Activated naive CD4-positive, alpha-beta T cell treated with anti-CD3 and anti-CD28 coated beads, Interleukin-2, amount 50 U/mL, for 72 hours (primary cell): ENCODE data around the gene DPP6. TPM values are rescaled to one million over a fixed set of nuclear protein-coding genes. Genes with fewer than 3 reads are reported as not detected.

Experiments
- ATAC-seq, 2 donors: fragments of 150-1000 bp; cut with Tn5 transposase; 2 replicates each; pipeline ENCODE4 v1.10.0; 2021; ENCODE audit warnings: mild to moderate bottlenecking in 2 of 2, moderate library complexity in 2 of 2
- DNase-seq, 2 donors: peaks; one replicate each; pipeline ENCODE4 v3.0.0; 2021 to 2022; ENCODE audit warnings: low spot score in 2 of 2
- H3K27ac Mint-ChIP-seq, 2 donors: one replicate each; pipeline ENCODE4 v1.8.0; 2022; ENCODE audit warnings: mild to moderate bottlenecking in 2 of 2, mixed read lengths in 2 of 2
- H3K36me3 Mint-ChIP-seq, 2 donors: one replicate each; pipeline ENCODE4 v1.8.0; 2022; ENCODE audit warnings: mixed read lengths in 2 of 2
- H3K9me3 Mint-ChIP-seq, 2 donors: one replicate each; pipeline ENCODE4 v1.8.0; 2022; ENCODE audit warnings: mixed read lengths in 2 of 2
- total RNA-seq, 2 donors: library from RNA; stranded (reverse); gene quantifications; one replicate each; pipeline ENCODE4 v1.2.3, GENCODE V29; 2022

DPP6 gene
- total RNA-seq, 2 donors from 2014 or later = not detected

DNA sequence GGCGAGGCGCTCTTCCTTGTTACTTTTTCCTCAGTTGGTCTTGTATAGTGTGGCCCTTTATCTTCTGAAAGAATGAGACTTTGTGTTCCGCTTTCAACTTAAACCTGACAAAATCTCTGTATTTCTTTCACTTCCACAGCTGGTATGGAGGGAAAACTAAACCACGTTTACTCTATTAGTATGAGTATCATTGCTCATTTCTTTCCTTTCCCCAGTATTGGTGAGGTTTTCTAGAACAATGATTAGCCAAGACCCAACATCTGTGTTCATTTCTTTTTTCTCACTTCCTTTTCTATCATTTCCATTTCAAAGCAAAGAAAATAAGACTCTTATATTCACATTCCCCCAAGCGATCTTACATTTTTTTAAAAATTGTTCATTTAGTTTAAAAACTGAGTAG, 785.4 kb downstream of the DPP6 start:
- ATAC-seq = no peak
- no peak for DNase-seq
- H3K9me3 Mint-ChIP-seq = no peaks in the 10 kb centered on the region
- peaks cover 0 to 5% of the 10 kb centered on the region in 2 donors for H3K36me3 Mint-ChIP-seq
- no peak overlapping the region for H3K27ac Mint-ChIP-seq

GRCh38 chr7:154840086-154840485, 787.9 kb downstream of the DPP6 start:
- ATAC-seq (no peak), DNase-seq (no peak)
- Mint-ChIP-seq H3K27ac (no peak overlapping the region), H3K9me3 (no peaks in the 10 kb centered on the region), H3K36me3 (peaks cover 0 to 5% of the 10 kb centered on the region in 2 donors)

- peaks cover 0 to 5% of the 10 kb centered on the region in 2 donors for H3K36me3 Mint-ChIP-seq
- H3K27ac Mint-ChIP-seq = no peak overlapping the region
- ATAC-seq (no peak), DNase-seq (no peak)
- no peaks in the 10 kb centered on the region for H3K9me3 Mint-ChIP-seq
These were observed 789.6 kb downstream of the DPP6 start for GRCh38 chr7:154841731-154842331.

DNA sequence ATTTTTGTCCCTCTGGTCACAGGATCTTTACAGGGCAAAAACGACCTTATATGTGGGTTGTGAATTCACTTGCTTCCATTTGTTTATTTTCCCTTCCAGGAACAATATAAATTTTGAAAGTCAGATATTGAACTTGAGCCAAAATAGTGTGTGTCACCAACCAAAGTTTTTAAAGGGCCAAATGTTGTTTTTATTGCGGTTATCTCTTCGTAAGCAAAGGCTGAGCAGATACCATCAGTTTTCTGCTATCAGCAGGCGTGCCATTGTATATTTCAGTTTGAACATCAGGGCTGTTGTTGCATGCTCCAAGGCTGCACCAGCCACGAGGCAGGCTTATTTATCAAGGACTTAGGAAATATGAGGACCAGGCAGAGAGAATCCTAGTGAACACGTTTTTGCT, 790.4 kb downstream of the DPP6 start:
- Mint-ChIP-seq H3K36me3 (peaks cover 0 to 5% of the 10 kb centered on the region in 2 donors), H3K9me3 (no peaks in the 10 kb centered on the region), H3K27ac (no peak overlapping the region)
- ATAC-seq (no peak), DNase-seq (no peak)

DNA sequence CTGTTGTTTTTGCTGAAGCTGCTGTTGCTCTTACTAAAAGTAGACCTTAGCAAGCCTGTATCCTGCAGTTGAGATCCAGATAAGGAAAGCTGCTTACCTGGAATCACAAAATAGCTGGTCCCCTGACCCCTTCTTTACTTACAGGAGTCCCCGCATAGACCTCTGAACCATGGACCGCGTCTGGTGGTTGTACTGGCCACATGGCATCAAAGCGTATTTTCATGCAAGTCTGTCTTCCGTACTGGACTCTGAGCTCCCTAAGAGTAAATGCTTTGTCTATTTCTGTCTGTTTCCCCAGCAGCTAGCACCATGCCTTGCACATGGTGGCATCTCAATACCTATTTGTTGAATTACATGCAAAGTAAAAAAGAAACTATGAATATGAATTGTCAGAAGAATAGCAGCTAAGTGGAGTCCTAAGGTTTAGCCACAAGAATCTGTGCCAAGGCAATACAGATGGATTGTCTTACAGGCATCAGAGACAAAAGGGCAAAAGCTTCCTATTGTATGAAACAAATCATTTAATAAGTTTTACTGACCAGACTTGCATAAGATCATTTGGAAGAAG, 791.6 kb downstream of the DPP6 start:
- H3K36me3 Mint-ChIP-seq = peaks cover 0 to 5% of the 10 kb centered on the region in 2 donors
- no peaks in the 10 kb centered on the region for H3K9me3 Mint-ChIP-seq
- H3K27ac Mint-ChIP-seq = no peak overlapping the region
- no peak for ATAC-seq
- DNase-seq = no peak

GRCh38 chr7:154844499-154844898, 792.3 kb downstream of the DPP6 start:
- no peak overlapping the region for H3K27ac Mint-ChIP-seq

DNA sequence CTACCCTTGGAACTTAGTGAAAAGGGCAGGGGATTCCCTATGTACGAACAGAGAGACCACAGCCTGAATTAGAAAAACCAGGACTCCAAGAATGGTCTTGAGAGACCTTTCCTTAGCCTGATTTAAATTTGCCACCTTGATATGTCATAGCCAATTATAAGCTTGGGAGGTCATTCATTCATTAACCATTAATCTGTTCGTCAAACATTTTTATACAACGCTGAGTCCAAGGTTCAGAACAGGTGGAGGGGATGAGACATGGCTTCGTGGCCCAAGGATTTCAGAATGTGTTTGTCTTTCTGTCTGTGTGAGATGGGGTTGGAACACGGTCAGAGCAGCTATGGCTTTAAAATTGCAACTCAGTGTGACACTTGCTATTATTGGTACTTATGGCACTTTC, 792.8 kb downstream of the DPP6 start:
- no peaks in the 10 kb centered on the region for H3K36me3 Mint-ChIP-seq
- no peak for ATAC-seq

More at GRCh38 chr7:154844499-154844898, 792.3 kb downstream of the DPP6 start:
- Mint-ChIP-seq H3K36me3 (peaks cover 0 to under 1% of the 10 kb centered on the region in 2 donors), H3K9me3 (no peaks in the 10 kb centered on the region)
- DNase-seq (no peak), ATAC-seq (no peak)

DNA sequence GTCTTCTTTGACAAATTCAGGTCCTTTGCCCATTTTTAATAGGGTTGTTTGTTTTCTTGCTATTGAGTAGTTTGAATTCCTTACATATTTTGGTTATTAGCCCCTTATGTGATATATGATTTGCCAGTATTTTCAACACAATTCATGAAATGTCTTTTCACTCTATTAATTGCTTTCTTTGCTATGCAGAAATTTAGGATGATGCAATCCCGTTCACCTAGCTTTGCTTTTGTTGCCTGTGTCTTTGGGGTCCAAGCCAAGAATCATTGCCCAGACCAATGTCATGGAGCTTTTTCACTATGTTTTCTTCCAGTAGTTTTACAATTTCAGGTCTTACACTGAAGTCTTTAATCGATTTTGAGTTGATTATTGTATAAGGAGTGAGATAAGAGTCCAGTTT, 796.3 kb downstream of the DPP6 start:
- H3K9me3 Mint-ChIP-seq = peaks cover 0 to 3% of the 10 kb centered on the region in 2 donors
- ATAC-seq (no peak), DNase-seq (no peak)
- H3K27ac Mint-ChIP-seq = no peak overlapping the region
- no peaks in the 10 kb centered on the region for H3K36me3 Mint-ChIP-seq

More for the DNA sequence above, 792.8 kb downstream of the DPP6 start:
- H3K9me3 Mint-ChIP-seq = no peaks in the 10 kb centered on the region
- H3K27ac Mint-ChIP-seq = no peak overlapping the region
- no peak for DNase-seq

- Mint-ChIP-seq H3K9me3 (peaks cover 0 to 3% of the 10 kb centered on the region in 2 donors), H3K27ac (no peak overlapping the region), H3K36me3 (no peaks in the 10 kb centered on the region)
- no peak for DNase-seq
- no peak for ATAC-seq
These were observed 800.0 kb downstream of the DPP6 start for GRCh38 chr7:154852205-154852604.

GRCh38 chr7:154853063-154853726, 801.0 kb downstream of the DPP6 start:
- Mint-ChIP-seq H3K36me3 (no peaks in the 10 kb centered on the region), H3K27ac (no peak overlapping the region), H3K9me3 (peaks cover 0 to 3% of the 10 kb centered on the region in 2 donors)
- no peak for DNase-seq
- ATAC-seq = no peak

GRCh38 chr7:154853727-154854095, 801.5 kb downstream of the DPP6 start:
- DNase-seq (no peak), ATAC-seq (no peak)
- Mint-ChIP-seq H3K9me3 (peaks cover 0 to 3% of the 10 kb centered on the region in 2 donors), H3K27ac (no peak overlapping the region), H3K36me3 (no peaks in the 10 kb centered on the region)

DNA sequence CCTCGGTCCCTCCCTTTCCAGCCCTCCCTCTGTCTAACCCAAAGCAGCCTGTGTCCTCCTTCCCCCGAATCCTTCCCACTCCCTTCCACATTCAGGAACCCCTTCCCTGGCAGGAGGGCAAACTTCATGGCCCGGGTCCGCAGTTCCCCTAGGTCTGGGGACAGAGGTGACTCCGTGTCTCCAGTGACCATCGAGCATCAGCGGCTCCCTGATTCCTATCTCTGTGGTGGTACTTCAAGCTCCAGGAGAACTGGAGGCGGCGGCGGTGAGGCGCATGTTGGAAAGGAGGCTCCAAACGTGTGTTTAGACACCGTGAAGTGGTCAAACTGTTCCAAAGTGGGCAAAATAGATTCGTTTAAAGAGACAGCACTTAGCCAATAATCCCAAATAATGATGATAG, 802.6 kb downstream of the DPP6 start:
- DNase-seq = no peak
- Mint-ChIP-seq H3K27ac (no peak overlapping the region), H3K36me3 (no peaks in the 10 kb centered on the region), H3K9me3 (peaks cover 0 to 3% of the 10 kb centered on the region in 2 donors)
- no peak for ATAC-seq

GRCh38 chr7:154855366-154855765, 803.2 kb downstream of the DPP6 start:
- Mint-ChIP-seq H3K27ac (no peak overlapping the region), H3K36me3 (no peaks in the 10 kb centered on the region), H3K9me3 (peaks cover 0 to 3% of the 10 kb centered on the region in 2 donors)
- ATAC-seq (no peak), DNase-seq (no peak)

- no peak overlapping the region for H3K27ac Mint-ChIP-seq
- DNase-seq (no peak), ATAC-seq (no peak)
- peaks cover 0 to 3% of the 10 kb centered on the region in 2 donors for H3K9me3 Mint-ChIP-seq
- H3K36me3 Mint-ChIP-seq = no peaks in the 10 kb centered on the region
These were observed 804.5 kb downstream of the DPP6 start for GRCh38 chr7:154856733-154857132.

DNA sequence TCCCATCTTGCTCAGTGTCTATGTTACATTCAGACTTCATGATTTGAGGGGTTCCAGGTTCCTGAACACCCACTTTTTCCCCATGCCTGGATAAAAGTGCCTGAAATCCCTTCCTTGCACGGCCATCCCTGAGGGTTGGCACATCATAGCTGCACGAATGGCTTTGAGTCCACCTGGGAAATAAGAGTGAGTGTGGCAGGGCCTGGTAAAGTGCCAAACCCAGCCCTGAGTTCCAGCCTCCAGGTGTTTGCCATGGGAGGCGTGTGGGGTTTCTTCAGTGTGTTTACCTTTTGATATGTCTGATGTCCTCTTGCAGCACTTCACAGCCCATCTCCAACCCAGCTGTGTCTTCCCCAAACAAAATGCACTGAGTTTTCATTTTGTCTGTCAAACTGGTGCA, 805.0 kb downstream of the DPP6 start:
- Mint-ChIP-seq H3K9me3 (peaks cover 0 to 3% of the 10 kb centered on the region in 2 donors), H3K36me3 (no peaks in the 10 kb centered on the region), H3K27ac (no peak overlapping the region)
- DNase-seq (no peak), ATAC-seq (no peak)

- Mint-ChIP-seq H3K9me3 (no peaks in the 10 kb centered on the region), H3K27ac (no peak overlapping the region)
These were observed 805.8 kb downstream of the DPP6 start for GRCh38 chr7:154857728-154858681.

More at GRCh38 chr7:154857728-154858681, 805.8 kb downstream of the DPP6 start:
- ATAC-seq (no peak), DNase-seq (no peak)
- no peaks in the 10 kb centered on the region for H3K36me3 Mint-ChIP-seq
